MM.1S (cell line): ENCODE measurements around the gene OR2J1.

ENCODE experiments used
- DNase-seq: peaks from one replicate; pipeline ENCODE4 v3.0.0-alpha.2; 2015
- H2AFZ ChIP-seq: fragments of 300-600 bp; sonication (generic); 2 replicates; pipeline ENCODE4 v1.6.0; 2016; ENCODE audit warnings: antibody characterized with exemption, low read length
- H3F3A ChIP-seq: fragments of 300-600 bp; sonication (generic); 2 replicates; pipeline ENCODE4 v1.6.1; 2016; ENCODE audit warnings: mild to moderate bottlenecking, antibody characterized with exemption, low read length, moderate library complexity, mixed read lengths; ENCODE audit not compliant: insufficient read depth
- H3K27ac ChIP-seq: fragments of 300-600 bp; sonication (generic); 2 replicates; pipeline ENCODE4 v1.5.1; 2016; ENCODE audit warnings: mild to moderate bottlenecking, low read length
- H3K27me3 ChIP-seq: fragments of 300-600 bp; sonication (generic); replicated peaks from 2 replicates; pipeline ENCODE4 v1.6.0; 2016; ENCODE audit warnings: low read length; ENCODE audit not compliant: insufficient read depth
- H3K36me3 ChIP-seq: fragments of 300-600 bp; sonication (generic); replicated peaks from 2 replicates; pipeline ENCODE4 v1.6.1; 2016; ENCODE audit warnings: mild to moderate bottlenecking, low read length, mixed read lengths; ENCODE audit not compliant: insufficient read depth
- H3K4me1 ChIP-seq: fragments of 300-600 bp; sonication (generic); 2 replicates; pipeline ENCODE4 v1.6.1; 2016; ENCODE audit warnings: low read length, mixed read lengths
- H3K4me2 ChIP-seq: fragments of 300-600 bp; sonication (generic); 2 replicates; pipeline ENCODE4 v1.6.0; 2016; ENCODE audit warnings: low read depth, low read length
- H3K4me3 ChIP-seq: fragments of 300-600 bp; sonication (generic); 2 replicates; pipeline ENCODE4 v1.5.1; 2016; ENCODE audit warnings: low read length, mixed read lengths
- H3K79me2 ChIP-seq: fragments of 300-600 bp; sonication (generic); 2 replicates; pipeline ENCODE4 v1.6.1; 2016; ENCODE audit warnings: mixed run types, low read length, mixed read lengths
- H3K9ac ChIP-seq: fragments of 300-600 bp; sonication (generic); 2 replicates; pipeline ENCODE4 v1.6.1; 2016; ENCODE audit warnings: low read length, mixed read lengths
- H3K9me2 ChIP-seq: fragments of 300-600 bp; sonication (generic); replicated peaks from 2 replicates; pipeline ENCODE4 v1.6.1; 2016; ENCODE audit warnings: mild to moderate bottlenecking, low read length, mixed read lengths; ENCODE audit not compliant: insufficient read depth
- H3K9me3 ChIP-seq: fragments of 300-600 bp; sonication (generic); replicated peaks from 2 replicates; pipeline ENCODE4 v1.6.1; 2016; ENCODE audit warnings: mild to moderate bottlenecking, low read length, mixed read lengths; ENCODE audit not compliant: insufficient read depth
- H4K20me1 ChIP-seq: fragments of 300-600 bp; sonication (generic); 2 replicates; pipeline ENCODE4 v1.6.1; 2016; ENCODE audit warnings: mild to moderate bottlenecking, low read length, moderate library complexity, mixed read lengths; ENCODE audit not compliant: insufficient read depth
- EZH2 ChIP-seq: fragments of 300-600 bp; sonication (generic); optimal IDR thresholded peaks from 2 replicates; pipeline ENCODE3; 2017; ENCODE audit warnings: low read depth, mild to moderate bottlenecking, antibody characterized with exemption, low read length, mixed read lengths
- EZH2phosphoT487 ChIP-seq: fragments of 300-600 bp; sonication (generic); IDR thresholded peaks from 2 replicates; pipeline ENCODE4 v1.6.1; 2018; ENCODE audit warnings: antibody characterized with exemption, low read length
- TF ChIP-seq, protein P1 (sequence below): fragments of 300-600 bp; sonication (generic); IDR thresholded peaks from 2 replicates; pipeline ENCODE4 v1.5.1; 2016; ENCODE audit warnings: antibody characterized with exemption, low read length, mixed read lengths

Gene OR2J1

DNA sequence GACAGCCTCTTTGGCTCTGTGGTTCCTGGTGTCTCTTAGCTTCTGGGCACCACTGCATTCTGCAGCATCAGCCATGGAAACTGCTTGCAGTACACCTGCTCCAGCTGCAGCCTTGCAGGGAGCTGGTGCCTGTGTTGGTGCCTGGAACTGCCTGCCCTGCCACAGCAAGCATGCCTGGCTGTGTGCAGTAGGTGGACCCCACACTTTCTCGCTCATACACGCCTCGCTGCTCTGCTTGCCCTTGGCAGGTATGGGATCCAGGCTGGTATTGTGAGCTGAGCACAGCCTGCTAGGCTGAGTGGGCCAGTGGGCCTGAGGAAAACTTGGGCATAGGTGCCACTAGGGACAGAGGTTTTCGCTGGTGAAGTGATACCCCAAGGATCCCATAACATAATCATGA, 31.4 kb downstream of the OR2J1 start:
- Histone ChIP-seq H4K20me1 (no peaks in the 10 kb centered on the region), H2AFZ (no peak overlapping the region), H3K4me3 (no peak overlapping the region), H3K9ac (no peak overlapping the region), H3F3A (no peaks in the 10 kb centered on the region), H3K79me2 (no peaks in the 10 kb centered on the region), H3K4me1 (no peaks in the 10 kb centered on the region), H3K27me3 (no peaks in the 10 kb centered on the region), H3K9me2 (no peaks in the 10 kb centered on the region), H3K4me2 (no peak overlapping the region), H3K27ac (no peak overlapping the region), H3K36me3 (no peaks in the 10 kb centered on the region), H3K9me3 (no peaks in the 10 kb centered on the region)
- no peak for TF ChIP-seq EZH2phosphoT487
- no peak for TF ChIP-seq EZH2
- TF ChIP-seq, protein P1, sequence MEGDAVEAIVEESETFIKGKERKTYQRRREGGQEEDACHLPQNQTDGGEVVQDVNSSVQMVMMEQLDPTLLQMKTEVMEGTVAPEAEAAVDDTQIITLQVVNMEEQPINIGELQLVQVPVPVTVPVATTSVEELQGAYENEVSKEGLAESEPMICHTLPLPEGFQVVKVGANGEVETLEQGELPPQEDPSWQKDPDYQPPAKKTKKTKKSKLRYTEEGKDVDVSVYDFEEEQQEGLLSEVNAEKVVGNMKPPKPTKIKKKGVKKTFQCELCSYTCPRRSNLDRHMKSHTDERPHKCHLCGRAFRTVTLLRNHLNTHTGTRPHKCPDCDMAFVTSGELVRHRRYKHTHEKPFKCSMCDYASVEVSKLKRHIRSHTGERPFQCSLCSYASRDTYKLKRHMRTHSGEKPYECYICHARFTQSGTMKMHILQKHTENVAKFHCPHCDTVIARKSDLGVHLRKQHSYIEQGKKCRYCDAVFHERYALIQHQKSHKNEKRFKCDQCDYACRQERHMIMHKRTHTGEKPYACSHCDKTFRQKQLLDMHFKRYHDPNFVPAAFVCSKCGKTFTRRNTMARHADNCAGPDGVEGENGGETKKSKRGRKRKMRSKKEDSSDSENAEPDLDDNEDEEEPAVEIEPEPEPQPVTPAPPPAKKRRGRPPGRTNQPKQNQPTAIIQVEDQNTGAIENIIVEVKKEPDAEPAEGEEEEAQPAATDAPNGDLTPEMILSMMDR = no peak
- DNase-seq = no peak

- Histone ChIP-seq H3K4me1 (no peaks in the 10 kb centered on the region), H3K27me3 (no peaks in the 10 kb centered on the region), H4K20me1 (no peaks in the 10 kb centered on the region), H3F3A (no peaks in the 10 kb centered on the region), H3K36me3 (no peaks in the 10 kb centered on the region), H3K9ac (no peak overlapping the region), H3K79me2 (no peaks in the 10 kb centered on the region), H2AFZ (no peak overlapping the region), H3K9me2 (no peaks in the 10 kb centered on the region), H3K4me2 (no peak overlapping the region), H3K27ac (no peak overlapping the region), H3K9me3 (no peaks in the 10 kb centered on the region), H3K4me3 (no peak overlapping the region)
- TF ChIP-seq EZH2phosphoT487 = no peak
- TF ChIP-seq, protein P1 = no peak
- TF ChIP-seq EZH2 = no peak
- no peak for DNase-seq
Observed at GRCh38 chr6:29131691-29132090, 32.4 kb downstream of the OR2J1 start.

DNA sequence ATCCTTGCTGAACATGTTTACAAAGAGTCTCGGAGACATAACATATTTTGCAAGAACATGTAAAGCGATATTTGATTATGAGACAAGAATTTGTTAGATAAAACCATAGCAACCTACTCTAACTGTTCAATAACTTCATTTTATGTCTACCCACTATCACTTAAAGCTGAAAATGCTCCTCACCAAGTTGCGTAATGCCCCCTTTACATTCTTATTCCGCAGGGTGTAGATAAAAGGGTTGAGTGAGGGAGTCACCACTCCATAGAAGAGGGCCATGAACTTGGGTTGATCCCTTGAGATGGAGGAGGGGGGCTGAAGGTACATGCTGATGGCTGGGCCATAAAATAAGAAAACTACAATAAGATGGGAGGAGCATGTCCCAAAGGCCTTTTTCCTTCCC, 38.4 kb downstream of the OR2J1 start:
- no peak overlapping the region for H3K9ac ChIP-seq
- TF ChIP-seq EZH2phosphoT487 = no peak
- TF ChIP-seq EZH2 = no peak
- TF ChIP-seq, protein P1 = no peak
- no peaks in the 10 kb centered on the region for H3K4me1 ChIP-seq
- no peak overlapping the region for H2AFZ ChIP-seq
- no peaks in the 10 kb centered on the region for H3K27me3 ChIP-seq
- H3K27ac ChIP-seq = no peak overlapping the region
- no peak overlapping the region for H3K4me3 ChIP-seq
- no peaks in the 10 kb centered on the region for H3K9me2 ChIP-seq
- no peak overlapping the region for H3K4me2 ChIP-seq
- no peaks in the 10 kb centered on the region; the same call in 1 of the 2 replicates for H3K9me3 ChIP-seq
- H3F3A ChIP-seq = no peaks in the 10 kb centered on the region
- no peaks in the 10 kb centered on the region for H4K20me1 ChIP-seq
- no peaks in the 10 kb centered on the region for H3K36me3 ChIP-seq
- no peaks in the 10 kb centered on the region for H3K79me2 ChIP-seq
- no peak for DNase-seq
